ENCODE data around the gene HS1BP3. TPM values are rescaled to one million over a fixed set of nuclear protein-coding genes. Genes with fewer than 3 reads are reported as not detected.

The HS1BP3 gene
- total and polyA plus RNA-seq, 2 of the 13 experiments (the other 11 are each of a cell fraction or from before 2014, with no cell fraction given) = 15.2 to 22.0 TPM

DNA sequence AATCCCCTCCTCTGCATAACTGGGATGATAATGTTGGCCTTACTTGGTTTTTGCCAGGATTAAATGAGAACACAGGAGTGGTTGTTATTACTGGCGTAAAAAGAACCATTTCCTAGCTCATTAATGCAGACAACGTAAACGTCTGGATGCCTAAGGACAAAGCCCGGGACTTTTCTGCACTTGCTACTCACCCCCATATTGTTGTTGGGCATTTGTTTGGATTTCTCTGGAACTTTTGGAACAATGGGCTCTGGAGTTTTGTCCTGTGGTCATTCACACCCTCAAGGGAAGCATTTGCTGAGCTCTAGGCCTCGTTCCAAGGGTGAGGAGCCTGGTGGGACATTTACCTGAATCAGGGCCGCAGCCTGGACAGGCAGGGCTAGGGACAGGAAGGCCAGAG is 76.0 kb downstream of the HS1BP3 start (continued):
- TF ChIP-seq NFATC3 (CRISPR knock-in tag; IDR thresholded peaks at IDR 0.05) (no peak), MTA1 (CRISPR knock-in tag; IDR thresholded peaks at IDR 0.05; ENCODE audit: borderline replicate concordance) (0 out of 2 replicates have a peak, but pooled peaks have one; percentile 12), SP4 (CRISPR knock-in tag; IDR thresholded peaks at IDR 0.05) (no peak), ZNF709 (CRISPR knock-in tag; IDR thresholded peaks at IDR 0.05) (no peak), ZNF589 (CRISPR knock-in tag; conservative IDR thresholded peaks at IDR 0.05) (no peak), KDM2A (CRISPR knock-in tag; IDR thresholded peaks at IDR 0.05; ENCODE audit: borderline replicate concordance, low read depth) (no peak), ZNF530 (CRISPR knock-in tag; IDR thresholded peaks at IDR 0.05; ENCODE audit: low read depth) (no peak), ZNF3 (CRISPR knock-in tag; IDR thresholded peaks at IDR 0.05) (no peak), RFX1 (IDR thresholded peaks at IDR 0.05) (no peak), ZNF335 (CRISPR knock-in tag; IDR thresholded peaks at IDR 0.05) (no peak), HNRNPK (IDR thresholded peaks at IDR 0.05; ENCODE audit: low read depth, low read length, poor library complexity, severe bottlenecking) (no peak)
- TF ChIP-seq, protein P1, sequence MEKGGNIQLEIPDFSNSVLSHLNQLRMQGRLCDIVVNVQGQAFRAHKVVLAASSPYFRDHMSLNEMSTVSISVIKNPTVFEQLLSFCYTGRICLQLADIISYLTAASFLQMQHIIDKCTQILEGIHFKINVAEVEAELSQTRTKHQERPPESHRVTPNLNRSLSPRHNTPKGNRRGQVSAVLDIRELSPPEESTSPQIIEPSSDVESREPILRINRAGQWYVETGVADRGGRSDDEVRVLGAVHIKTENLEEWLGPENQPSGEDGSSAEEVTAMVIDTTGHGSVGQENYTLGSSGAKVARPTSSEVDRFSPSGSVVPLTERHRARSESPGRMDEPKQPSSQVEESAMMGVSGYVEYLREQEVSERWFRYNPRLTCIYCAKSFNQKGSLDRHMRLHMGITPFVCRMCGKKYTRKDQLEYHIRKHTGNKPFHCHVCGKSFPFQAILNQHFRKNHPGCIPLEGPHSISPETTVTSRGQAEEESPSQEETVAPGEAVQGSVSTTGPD (CRISPR knock-in tag; IDR thresholded peaks at IDR 0.05) = no peak

DNA sequence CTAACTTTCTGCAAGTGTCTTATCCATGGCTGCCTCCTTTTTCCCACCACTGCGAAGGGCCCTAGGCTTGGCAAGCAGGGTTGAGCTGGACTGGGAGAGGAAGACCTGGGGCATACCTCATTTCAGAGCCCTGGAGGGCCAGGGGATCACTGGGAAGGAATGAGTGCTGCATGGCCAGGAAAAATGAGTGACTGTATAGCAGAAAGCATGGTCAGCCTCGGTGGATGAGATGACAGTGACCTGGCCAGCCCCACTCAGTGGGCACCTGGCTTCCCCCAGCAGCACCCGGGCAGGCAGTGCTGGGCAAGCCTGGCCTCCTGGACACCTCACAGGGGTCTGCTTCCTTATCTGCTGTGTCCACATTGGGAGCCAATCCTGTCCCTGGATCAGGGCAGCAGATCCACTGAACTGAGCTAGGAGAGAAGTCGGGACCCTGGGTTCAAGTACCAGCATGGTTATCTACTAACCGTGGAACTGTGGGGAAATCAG is 76.4 kb downstream of the HS1BP3 start:
- intact Hi-C loops (cut with micrococcal nuclease; ENCODE audit: unreplicated experiment) = no loop called here
- ChIA-PET POLR2A (interaction anchor here (1.1 to 36.8 kb wide), 4 partner anchors 9 to 122 kb away, joined by 5 to 1537 read pairs (median 268); partner anchors contain the start of gene RHOB), CTCF (ENCODE audit: low intra/inter-chr PET ratio, low total read pairs) (no interaction called here)
- Histone ChIP-seq H3K4me2 (ENCODE audit: low read depth, low read length) (no peak overlapping the region), H3K4me3 (replicated peaks in 1 of 3; ENCODE audit: insufficient read depth in 1 of 3, low read depth in 2 of 3, low read length in 3 of 3) (no peak overlapping the region), H3K27me3 (ENCODE audit: control insufficient read depth in 1 of 2, insufficient read depth in 2 of 2, low read length in 2 of 2) (no peaks in the 10 kb centered on the region), H2AFZ (ENCODE audit: low read length) (no peak overlapping the region), H3K36me3 (replicated peaks in 1 of 2; ENCODE audit: control insufficient read depth in 1 of 2, insufficient read depth in 2 of 2, low read length in 2 of 2) (no peaks in the 10 kb centered on the region), H3K27ac (ENCODE audit: extremely low read length, insufficient read depth, low read length) (no peak overlapping the region), H4K20me1 (ENCODE audit: insufficient read depth, low read length) (no peaks in the 10 kb centered on the region), H3K9me3 (ENCODE audit: low read length) (no peaks in the 10 kb centered on the region), H3K79me2 (ENCODE audit: insufficient read depth, low read length) (no peaks in the 10 kb centered on the region), H3K4me1 (ENCODE audit: insufficient read depth, low read length) (peaks cover 98% of the 10 kb centered on the region), H3K9ac (ENCODE audit: insufficient read depth, low read depth, low read length) (no peak overlapping the region)
- in situ Hi-C loops (cut with HindIII; ENCODE audit: extremely low pct_ligation_motif_present, low pct_unique_long_range_greater_than_20kb) = no loop called here
- no TSS peak for BruUV-seq (replicated peaks)
- ATAC-seq = no peak
- no peak for FAIRE-seq
- DNase-seq (ENCODE audit: low spot score) = no peak
- no peak for TF ChIP-seq KAT7 (CRISPR knock-in tag; IDR thresholded peaks at IDR 0.05; ENCODE audit: borderline replicate concordance)
- TF ChIP-seq, protein P2, sequence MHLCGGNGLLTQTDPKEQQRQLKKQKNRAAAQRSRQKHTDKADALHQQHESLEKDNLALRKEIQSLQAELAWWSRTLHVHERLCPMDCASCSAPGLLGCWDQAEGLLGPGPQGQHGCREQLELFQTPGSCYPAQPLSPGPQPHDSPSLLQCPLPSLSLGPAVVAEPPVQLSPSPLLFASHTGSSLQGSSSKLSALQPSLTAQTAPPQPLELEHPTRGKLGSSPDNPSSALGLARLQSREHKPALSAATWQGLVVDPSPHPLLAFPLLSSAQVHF (CRISPR knock-in tag; IDR thresholded peaks at IDR 0.05) = no peak
- no peak for TF ChIP-seq SMAD3 (CRISPR knock-in tag; IDR thresholded peaks at IDR 0.05)
- no peak for TF ChIP-seq CREB1 (IDR thresholded peaks at IDR 0.05)
- TF ChIP-seq CREB1 (CRISPR knock-in tag; IDR thresholded peaks at IDR 0.05) = no peak
- TF ChIP-seq, protein P3, sequence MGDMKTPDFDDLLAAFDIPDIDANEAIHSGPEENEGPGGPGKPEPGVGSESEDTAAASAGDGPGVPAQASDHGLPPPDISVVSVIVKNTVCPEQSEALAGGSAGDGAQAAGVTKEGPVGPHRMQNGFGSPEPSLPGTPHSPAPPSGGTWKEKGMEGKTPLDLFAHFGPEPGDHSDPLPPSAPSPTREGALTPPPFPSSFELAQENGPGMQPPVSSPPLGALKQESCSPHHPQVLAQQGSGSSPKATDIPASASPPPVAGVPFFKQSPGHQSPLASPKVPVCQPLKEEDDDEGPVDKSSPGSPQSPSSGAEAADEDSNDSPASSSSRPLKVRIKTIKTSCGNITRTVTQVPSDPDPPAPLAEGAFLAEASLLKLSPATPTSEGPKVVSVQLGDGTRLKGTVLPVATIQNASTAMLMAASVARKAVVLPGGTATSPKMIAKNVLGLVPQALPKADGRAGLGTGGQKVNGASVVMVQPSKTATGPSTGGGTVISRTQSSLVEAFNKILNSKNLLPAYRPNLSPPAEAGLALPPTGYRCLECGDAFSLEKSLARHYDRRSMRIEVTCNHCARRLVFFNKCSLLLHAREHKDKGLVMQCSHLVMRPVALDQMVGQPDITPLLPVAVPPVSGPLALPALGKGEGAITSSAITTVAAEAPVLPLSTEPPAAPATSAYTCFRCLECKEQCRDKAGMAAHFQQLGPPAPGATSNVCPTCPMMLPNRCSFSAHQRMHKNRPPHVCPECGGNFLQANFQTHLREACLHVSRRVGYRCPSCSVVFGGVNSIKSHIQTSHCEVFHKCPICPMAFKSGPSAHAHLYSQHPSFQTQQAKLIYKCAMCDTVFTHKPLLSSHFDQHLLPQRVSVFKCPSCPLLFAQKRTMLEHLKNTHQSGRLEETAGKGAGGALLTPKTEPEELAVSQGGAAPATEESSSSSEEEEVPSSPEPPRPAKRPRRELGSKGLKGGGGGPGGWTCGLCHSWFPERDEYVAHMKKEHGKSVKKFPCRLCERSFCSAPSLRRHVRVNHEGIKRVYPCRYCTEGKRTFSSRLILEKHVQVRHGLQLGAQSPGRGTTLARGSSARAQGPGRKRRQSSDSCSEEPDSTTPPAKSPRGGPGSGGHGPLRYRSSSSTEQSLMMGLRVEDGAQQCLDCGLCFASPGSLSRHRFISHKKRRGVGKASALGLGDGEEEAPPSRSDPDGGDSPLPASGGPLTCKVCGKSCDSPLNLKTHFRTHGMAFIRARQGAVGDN (CRISPR knock-in tag; IDR thresholded peaks at IDR 0.05) = 0 out of 2 replicates have a peak, but pooled peaks have one; percentile 16
- TF ChIP-seq ZNF274 (CRISPR knock-in tag; IDR thresholded peaks at IDR 0.05) = no peak
- no peak for TF ChIP-seq ATAD3A (CRISPR knock-in tag; IDR thresholded peaks at IDR 0.05)
- no peak for TF ChIP-seq DNMT1 (CRISPR knock-in tag; IDR thresholded peaks at IDR 0.05)
- 98% methylated on average over 5 of the region's 5 CpGs for WGBS (ENCODE audit: low lambda C conversion rate)

Measured in HepG2 (cell line).